GM19324 (cell line): ENCODE data around the gene ST8SIA6.

ENCODE experiments used
- ATAC-seq: cut with Tn5 transposase; IDR thresholded peaks from one replicate; pipeline ENCODE4 v1.9.1; 2021; ENCODE audit warnings: mild to moderate bottlenecking, moderate library complexity; ENCODE audit not compliant: unreplicated experiment, low FRiP score

ST8SIA6 gene

GRCh38 chr10:17278607-17279240 is 175.7 kb downstream of the ST8SIA6 start:
- no peak for ATAC-seq

- ATAC-seq: no peak
Measured at GRCh38 chr10:17276756-17277424, 177.5 kb downstream of the ST8SIA6 start.

GRCh38 chr10:17273403-17273802 is 181.0 kb downstream of the ST8SIA6 start:
- ATAC-seq: no peak

DNA sequence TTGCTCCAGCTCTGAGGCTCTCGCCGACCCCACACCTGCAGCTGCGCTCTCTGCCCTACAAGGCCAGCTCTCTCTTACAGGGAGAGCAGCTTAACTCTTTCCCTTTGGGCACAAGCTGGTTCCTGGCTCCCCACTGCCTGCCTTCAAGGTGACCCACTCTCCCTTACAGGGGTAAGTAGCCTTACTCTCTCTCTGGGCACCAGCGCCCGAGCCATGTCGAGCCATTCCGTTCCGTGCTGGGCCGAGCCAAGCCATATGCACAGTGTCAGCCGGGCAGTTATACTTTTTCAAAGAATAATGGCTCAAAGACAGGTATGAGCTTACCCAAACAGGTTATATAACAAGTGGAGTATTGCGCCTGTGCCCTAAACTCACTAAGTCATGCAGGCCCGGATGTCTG is 181.7 kb downstream of the ST8SIA6 start:
- ATAC-seq: no peak
